GM10248 (cell line): ENCODE data around the gene SLC39A13.

Experiments used
- CTCF ChIA-PET: fragments of 300-600 bp; sonication (Branson Sonifier 250); formaldehyde crosslinking; extraction: SDS; loops from one replicate; lab custom pipeline; 2021; ENCODE audit warnings: antibody characterized with exemption; lab: Yijun Ruan, JAX
- POLR2A ChIA-PET: fragments of 350-650 bp; sonication (Branson Sonifier 250); formaldehyde crosslinking; extraction: SDS; loops from one replicate; lab custom pipeline; 2020; ENCODE audit warnings: antibody characterized with exemption; lab: Yijun Ruan, JAX
- DNase-seq: peaks from one replicate; pipeline ENCODE4 v3.0.0; 2012; ENCODE audit errors: extremely low spot score
- CTCF ChIP-seq: IDR thresholded peaks from 2 replicates; pipeline ENCODE4 v1.5.1; 2012; ENCODE audit warnings: mild to moderate bottlenecking, low read depth; ENCODE audit errors: extremely low read depth, missing control alignments, control extremely low read depth

The SLC39A13 gene

GRCh38 chr11:47396049-47396320 lies 12.4 kb upstream of the SLC39A13 start:
- ChIA-PET CTCF (no interaction called here), POLR2A (no interaction called here)

GRCh38 chr11:47398011-47398410 lies 10.4 kb upstream of the SLC39A13 start:
- TF ChIP-seq CTCF: no peak
- ChIA-PET POLR2A (no interaction called here), CTCF (interaction anchor here (1.3 to 7.0 kb wide), 4 partner anchors 9 to 24 kb away, joined by 5 to 44 read pairs (median 18); no protein-coding TSS in a partner anchor)
- no peak for DNase-seq

More at GRCh38 chr11:47396049-47396320, 12.4 kb upstream of the SLC39A13 start:
- TF ChIP-seq CTCF: no peak
- no peak for DNase-seq

- ChIA-PET POLR2A (no interaction called here), CTCF (interaction anchor here (1.0 to 7.0 kb wide), 7 partner anchors 9 to 139 kb away, joined by 3 to 44 read pairs (median 6); no protein-coding TSS in a partner anchor)
- no peak for DNase-seq
- no peak for TF ChIP-seq CTCF
These were observed 9.8 kb upstream of the SLC39A13 start for GRCh38 chr11:47398551-47398950.

GRCh38 chr11:47399860-47400767 lies 8.3 kb upstream of the SLC39A13 start:
- CTCF ChIA-PET: interaction anchor here (0.7 to 7.0 kb wide), 9 partner anchors 10 to 221 kb away, joined by 3 to 44 read pairs (median 3); partner anchors contain the start of gene SPI1
- POLR2A ChIA-PET: interaction anchor here (0.6 to 1.0 kb wide), 4 partner anchors 93 to 978 kb away, joined by 3 to 6 read pairs (median 4); no protein-coding TSS in a partner anchor
- no peak for TF ChIP-seq CTCF
- DNase-seq: peak; percentile 77

- CTCF ChIA-PET: interaction anchor here (1.0 to 7.0 kb wide), 5 partner anchors 10 to 214 kb away, joined by 3 to 44 read pairs (median 3); partner anchors contain the start of gene SPI1
- TF ChIP-seq CTCF: no peak
- no peak for DNase-seq
- POLR2A ChIA-PET: interaction anchor here (0.6 kb wide), 2 partner anchors 122 to 979 kb away, joined by 3 to 6 read pairs; no protein-coding TSS in a partner anchor
These were observed 7.6 kb upstream of the SLC39A13 start for GRCh38 chr11:47400768-47401279.

- DNase-seq: no peak
- CTCF ChIA-PET: interaction anchor here (1.3 to 7.0 kb wide), 5 partner anchors 8 to 221 kb away, joined by 3 to 44 read pairs (median 6); no protein-coding TSS in a partner anchor
- TF ChIP-seq CTCF: no peak
- POLR2A ChIA-PET: no interaction called here
These were observed 5.3 kb upstream of the SLC39A13 start for GRCh38 chr11:47403135-47403534.
